Measurements from ENCODE around the gene SEM1.

- TF ChIP-seq MAX (IDR thresholded peaks at IDR 0.05) (no peak), CTCF (IDR thresholded peaks at IDR 0.05) (no peak), CBX2 (IDR thresholded peaks at IDR 0.05; ENCODE audit: borderline replicate concordance, low read depth) (no peak), POLR2A (IDR thresholded peaks at IDR 0.05; ENCODE audit: low read length) (no peak), EP300 (IDR thresholded peaks at IDR 0.05) (no peak), MAZ (IDR thresholded peaks at IDR 0.05; ENCODE audit: borderline replicate concordance, low read depth, low read length) (no peak), PHF8 (IDR thresholded peaks at IDR 0.05; ENCODE audit: borderline replicate concordance, low read depth) (no peak)
These were observed 46.2 kb downstream of the SEM1 start for GRCh38 chr7:96663457-96663856.

Measured in A549 (cell line).